Activated naive CD4-positive, alpha-beta T cell treated with anti-CD3 and anti-CD28 coated beads for 36 hours (primary cell): ENCODE data around the gene TAS2R42. TPM values are rescaled to one million over a fixed set of nuclear protein-coding genes. Genes with fewer than 3 reads are reported as not detected.

Experiments used
- CTCF ChIA-PET: fragments of 350-600 bp; sonication (Branson Sonifier 250); formaldehyde crosslinking; loops from one replicate; lab custom pipeline; 2021; ENCODE audit warnings: antibody characterized with exemption; lab: Charles Lee
- DNase-seq: peaks from one replicate; pipeline ENCODE4 v3.0.0-alpha.2; 2020
- H3K27ac Mint-ChIP-seq: one replicate; pipeline ENCODE4 v1.8.0; 2021; ENCODE audit warnings: mild to moderate bottlenecking, mixed read lengths
- H3K27me3 Mint-ChIP-seq: one replicate; pipeline ENCODE4 v1.8.0; 2021; ENCODE audit warnings: low read depth, mixed read lengths
- H3K36me3 Mint-ChIP-seq: one replicate; pipeline ENCODE4 v1.8.0; 2021; ENCODE audit warnings: low read depth, mixed read lengths
- H3K4me1 Mint-ChIP-seq: one replicate; pipeline ENCODE4 v1.8.0; 2021; ENCODE audit warnings: low read depth, mixed read lengths
- H3K4me3 Mint-ChIP-seq: one replicate; pipeline ENCODE4 v1.8.0; 2021; ENCODE audit warnings: mild to moderate bottlenecking, moderate library complexity, mixed read lengths
- H3K9me3 Mint-ChIP-seq: one replicate; pipeline ENCODE4 v1.8.0; 2021; ENCODE audit warnings: mixed read lengths
- intact Hi-C: fragments of 100-400 bp; cut with micrococcal nuclease; formaldehyde crosslinking; loops from one replicate; pipeline ENCODE4 v1.15.1; 2023
- total RNA-seq, 2 experiments: library from RNA; stranded (reverse); gene quantifications; one replicate each; pipeline ENCODE4 v1.2.3, GENCODE V29; 2021

Gene TAS2R42
- total RNA-seq, result not detected

- H3K4me3 Mint-ChIP-seq, result no peak within 1 kb of the TSS
- no peak within 1 kb of the TSS for H3K27ac Mint-ChIP-seq
- no peaks in the 10 kb centered on the region for H3K9me3 Mint-ChIP-seq
- H3K4me1 Mint-ChIP-seq, result peaks cover 4% of the 10 kb centered on the region
- peaks cover 1% of the 10 kb centered on the region for H3K36me3 Mint-ChIP-seq
- DNase-seq, result no peak
- no peaks in the 10 kb centered on the region for H3K27me3 Mint-ChIP-seq
- CTCF ChIA-PET, result no interaction called here
- intact Hi-C loops, result no loop called here
These were observed at the start of gene TAS2R42 for GRCh38 chr12:11186837-11187236. Gene TAS2R42, minus strand, starts transcription at chr12:11186937. Its CDS starts 0 bp downstream, at chr12:11186937.

GRCh38 chr12:11233532-11233931 is 46.8 kb upstream of the TAS2R42 start:
- no peak for DNase-seq
- no peaks in the 10 kb centered on the region for H3K27me3 Mint-ChIP-seq
- H3K4me3 Mint-ChIP-seq, result no peak overlapping the region
- H3K36me3 Mint-ChIP-seq, result no peaks in the 10 kb centered on the region
- intact Hi-C loops, result no loop called here
- H3K9me3 Mint-ChIP-seq, result no peaks in the 10 kb centered on the region
- H3K4me1 Mint-ChIP-seq, result no peaks in the 10 kb centered on the region
- CTCF ChIA-PET, result interaction anchor here (1.9 kb wide), 1 partner anchor 253 kb away, joined by 4 read pairs; no protein-coding TSS in a partner anchor
- no peak overlapping the region for H3K27ac Mint-ChIP-seq

GRCh38 chr12:11228296-11228879 is 41.7 kb upstream of the TAS2R42 start:
- Mint-ChIP-seq H3K27ac (no peak overlapping the region), H3K4me3 (no peak overlapping the region), H3K36me3 (no peaks in the 10 kb centered on the region), H3K9me3 (no peaks in the 10 kb centered on the region), H3K4me1 (no peaks in the 10 kb centered on the region), H3K27me3 (no peaks in the 10 kb centered on the region)
- intact Hi-C loops, result loop anchor here (1.0 kb wide), 1 partner anchor 258 kb away; no protein-coding TSS in a partner anchor
- peak; percentile 67 for DNase-seq
- CTCF ChIA-PET, result interaction anchor here (0.5 to 6.7 kb wide), 6 partner anchors 10 to 464 kb away, joined by 3 to 59 read pairs (median 3); no protein-coding TSS in a partner anchor

- no peaks in the 10 kb centered on the region for H3K9me3 Mint-ChIP-seq
- H3K27ac Mint-ChIP-seq, result no peak overlapping the region
- CTCF ChIA-PET, result interaction anchor here (0.8 to 6.7 kb wide), 2 partner anchors 259 to 463 kb away, joined by 3 to 59 read pairs; no protein-coding TSS in a partner anchor
- DNase-seq, result no peak
- H3K36me3 Mint-ChIP-seq, result no peaks in the 10 kb centered on the region
- no peak overlapping the region for H3K4me3 Mint-ChIP-seq
- intact Hi-C loops, result no loop called here
- H3K4me1 Mint-ChIP-seq, result no peaks in the 10 kb centered on the region
- H3K27me3 Mint-ChIP-seq, result no peaks in the 10 kb centered on the region
These were observed 40.6 kb upstream of the TAS2R42 start for GRCh38 chr12:11227373-11227772.

GRCh38 chr12:11209113-11209512 is 22.4 kb upstream of the TAS2R42 start:
- H3K36me3 Mint-ChIP-seq, result no peaks in the 10 kb centered on the region

GRCh38 chr12:11204173-11204572 is 17.4 kb upstream of the TAS2R42 start:
- intact Hi-C loops, result no loop called here
- no peak overlapping the region for H3K27ac Mint-ChIP-seq
- CTCF ChIA-PET, result no interaction called here
- no peak for DNase-seq
- no peaks in the 10 kb centered on the region for H3K9me3 Mint-ChIP-seq
- H3K4me1 Mint-ChIP-seq, result no peaks in the 10 kb centered on the region
- H3K36me3 Mint-ChIP-seq, result no peaks in the 10 kb centered on the region
- H3K27me3 Mint-ChIP-seq, result no peaks in the 10 kb centered on the region
- no peak overlapping the region for H3K4me3 Mint-ChIP-seq

More at GRCh38 chr12:11209113-11209512, 22.4 kb upstream of the TAS2R42 start:
- no peak for DNase-seq
- no peaks in the 10 kb centered on the region for H3K9me3 Mint-ChIP-seq
- CTCF ChIA-PET, result no interaction called here
- H3K4me1 Mint-ChIP-seq, result no peaks in the 10 kb centered on the region
- no peaks in the 10 kb centered on the region for H3K27me3 Mint-ChIP-seq
- no peak overlapping the region for H3K27ac Mint-ChIP-seq
- intact Hi-C loops, result no loop called here
- H3K4me3 Mint-ChIP-seq, result no peak overlapping the region

- no peaks in the 10 kb centered on the region for H3K9me3 Mint-ChIP-seq
- H3K27ac Mint-ChIP-seq, result no peak overlapping the region
- H3K27me3 Mint-ChIP-seq, result no peaks in the 10 kb centered on the region
- CTCF ChIA-PET, result no interaction called here
- DNase-seq, result no peak
- no peak overlapping the region for H3K4me3 Mint-ChIP-seq
- intact Hi-C loops, result no loop called here
- no peaks in the 10 kb centered on the region for H3K36me3 Mint-ChIP-seq
- no peaks in the 10 kb centered on the region for H3K4me1 Mint-ChIP-seq
These were observed 16.1 kb upstream of the TAS2R42 start for GRCh38 chr12:11202811-11203210.

GRCh38 chr12:11183011-11183410 is 3.7 kb downstream of the TAS2R42 start:
- intact Hi-C loops, result no loop called here
- no peaks in the 10 kb centered on the region for H3K27me3 Mint-ChIP-seq
- H3K4me1 Mint-ChIP-seq, result peaks cover 4% of the 10 kb centered on the region
- CTCF ChIA-PET, result no interaction called here
- H3K27ac Mint-ChIP-seq, result no peak overlapping the region
- H3K4me3 Mint-ChIP-seq, result no peak overlapping the region
- no peaks in the 10 kb centered on the region for H3K36me3 Mint-ChIP-seq
- H3K9me3 Mint-ChIP-seq, result no peaks in the 10 kb centered on the region
- no peak for DNase-seq

GRCh38 chr12:11182529-11182928 is 4.2 kb downstream of the TAS2R42 start:
- no peaks in the 10 kb centered on the region for H3K27me3 Mint-ChIP-seq
- no peaks in the 10 kb centered on the region for H3K9me3 Mint-ChIP-seq
- peaks cover 4% of the 10 kb centered on the region for H3K4me1 Mint-ChIP-seq
- CTCF ChIA-PET, result no interaction called here
- DNase-seq, result no peak
- H3K27ac Mint-ChIP-seq, result no peak overlapping the region
- H3K36me3 Mint-ChIP-seq, result no peaks in the 10 kb centered on the region
- intact Hi-C loops, result no loop called here
- no peak overlapping the region for H3K4me3 Mint-ChIP-seq

GRCh38 chr12:11178250-11178649 is 8.5 kb downstream of the TAS2R42 start:
- Mint-ChIP-seq H3K4me3 (no peak overlapping the region), H3K27ac (no peak overlapping the region), H3K9me3 (no peaks in the 10 kb centered on the region), H3K4me1 (peaks cover 5% of the 10 kb centered on the region), H3K36me3 (peaks cover 6% of the 10 kb centered on the region), H3K27me3 (no peaks in the 10 kb centered on the region)
- intact Hi-C loops, result loop anchor here (10.0 kb wide), 1 partner anchor 423 kb away; no protein-coding TSS in a partner anchor
- DNase-seq, result no peak
- CTCF ChIA-PET, result no interaction called here

GRCh38 chr12:11174022-11174421 is 12.7 kb downstream of the TAS2R42 start:
- Mint-ChIP-seq H3K36me3 (peaks cover 15% of the 10 kb centered on the region), H3K4me1 (peaks cover 26% of the 10 kb centered on the region), H3K27me3 (no peaks in the 10 kb centered on the region), H3K9me3 (no peaks in the 10 kb centered on the region), H3K4me3 (no peak overlapping the region), H3K27ac (no peak overlapping the region)
- DNase-seq, result no peak
- CTCF ChIA-PET, result interaction anchor here (0.7 kb wide), 1 partner anchor 526 kb away, joined by 4 read pairs; no protein-coding TSS in a partner anchor
- intact Hi-C loops, result loop anchor here (5.0 to 10.0 kb wide), 3 partner anchors 419 to 872 kb away; no protein-coding TSS in a partner anchor

GRCh38 chr12:11171969-11172675 is 14.6 kb downstream of the TAS2R42 start:
- H3K27me3 Mint-ChIP-seq, result no peaks in the 10 kb centered on the region
- H3K27ac Mint-ChIP-seq, result peak overlapping the region; percentile 99
- intact Hi-C loops, result loop anchor here (1.0 to 10.0 kb wide), 9 partner anchors 190 to 959 kb away; partner anchors contain the start of genes GABARAPL1 and MAGOHB
- peak overlapping the region; percentile 97 for H3K4me3 Mint-ChIP-seq
- H3K36me3 Mint-ChIP-seq, result peaks cover 17% of the 10 kb centered on the region
- no peak for DNase-seq
- no peaks in the 10 kb centered on the region for H3K9me3 Mint-ChIP-seq
- peaks cover 38% of the 10 kb centered on the region for H3K4me1 Mint-ChIP-seq
- CTCF ChIA-PET, result interaction anchor here (0.6 to 1.5 kb wide), 3 partner anchors 28 to 557 kb away, joined by 3 to 5 read pairs (median 3); no protein-coding TSS in a partner anchor
